Measurements from ENCODE around the gene PALD1.

PALD1 gene

GRCh38 chr10:70458329-70459060 is 20.1 kb upstream of the PALD1 start:
- FAIRE-seq = no peak

DNA sequence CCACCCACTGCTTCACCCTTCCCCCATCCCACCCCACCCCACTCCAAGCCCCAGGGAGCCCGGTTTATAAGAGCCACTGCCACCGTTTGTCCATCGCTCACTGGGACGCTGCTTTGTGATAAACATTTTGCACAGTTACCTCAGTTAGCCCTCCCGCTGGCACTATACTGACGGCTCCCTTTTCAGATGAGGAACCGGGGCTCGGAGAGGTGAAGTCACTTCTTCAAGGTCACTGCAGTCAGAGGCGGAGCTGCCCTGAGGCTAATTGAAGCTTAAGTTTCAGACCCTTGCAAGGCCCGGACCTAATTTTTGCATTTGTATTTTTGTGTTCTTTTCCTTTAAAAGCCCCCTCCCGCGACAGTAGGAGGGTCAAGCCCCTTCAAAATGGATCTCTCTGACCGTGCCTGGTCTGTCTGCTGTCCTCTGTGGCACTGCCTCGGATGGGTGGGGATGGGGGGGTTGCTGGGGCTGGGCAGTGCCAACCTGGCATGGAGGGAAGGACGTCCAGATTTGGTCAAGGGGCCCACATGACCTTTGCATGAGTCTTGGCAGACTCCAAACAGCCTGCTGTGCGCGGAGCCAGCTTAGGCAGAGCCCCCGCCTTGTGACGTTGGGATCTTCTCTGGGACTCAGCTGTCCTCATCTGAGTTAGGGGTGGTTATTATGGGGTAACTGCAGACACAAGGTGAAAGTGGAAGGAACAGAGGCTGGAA is 19.4 kb upstream of the PALD1 start:
- FAIRE-seq = no peak

GRCh38 chr10:70459774-70460490 is 18.6 kb upstream of the PALD1 start:
- no peak for FAIRE-seq

DNA sequence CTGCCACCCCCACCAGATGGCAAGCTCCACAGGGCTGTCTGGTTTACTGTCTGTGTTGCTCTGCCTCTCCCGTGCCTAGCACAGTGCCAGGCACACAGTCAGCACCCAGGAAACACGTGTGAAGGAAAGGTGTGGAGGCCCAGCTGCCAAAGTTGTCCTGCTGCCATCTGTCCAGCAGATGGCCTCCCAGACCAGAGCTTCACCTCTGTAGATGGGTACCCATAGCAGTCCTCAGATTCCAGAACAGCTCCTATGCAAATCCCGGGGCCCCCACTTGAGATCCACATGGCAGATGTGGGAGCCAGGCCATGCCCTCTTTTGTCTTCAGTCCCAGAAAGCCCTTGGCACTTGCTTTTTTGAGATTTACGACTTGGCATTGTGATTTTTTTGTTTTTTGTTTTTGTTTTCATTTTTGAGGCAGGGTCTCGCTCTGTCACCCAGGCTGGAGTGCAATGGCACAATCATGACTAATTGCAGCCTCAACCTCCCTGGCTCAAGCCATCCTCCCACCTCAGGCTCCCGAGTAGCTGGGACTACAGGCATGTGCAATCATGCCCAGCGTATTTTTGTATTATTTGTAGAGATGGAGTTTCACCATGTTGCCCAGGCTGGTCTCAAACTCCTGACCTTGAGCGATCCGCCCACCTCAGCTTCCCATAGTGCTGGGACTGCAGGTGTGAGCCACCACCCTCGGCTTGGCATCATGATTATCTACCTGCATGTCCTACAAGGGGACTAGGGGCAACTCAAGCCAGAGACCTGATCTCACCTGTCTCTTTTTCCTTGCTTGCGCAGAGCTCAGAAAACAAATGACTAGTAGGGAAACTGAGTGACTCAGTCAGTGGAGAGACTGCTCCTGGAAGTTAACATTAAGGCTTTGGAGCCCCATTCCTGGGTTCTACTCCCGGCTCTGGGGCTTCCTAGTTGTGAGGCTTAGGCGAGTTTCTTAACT is 16.9 kb upstream of the PALD1 start:
- FAIRE-seq = no peak

DNA sequence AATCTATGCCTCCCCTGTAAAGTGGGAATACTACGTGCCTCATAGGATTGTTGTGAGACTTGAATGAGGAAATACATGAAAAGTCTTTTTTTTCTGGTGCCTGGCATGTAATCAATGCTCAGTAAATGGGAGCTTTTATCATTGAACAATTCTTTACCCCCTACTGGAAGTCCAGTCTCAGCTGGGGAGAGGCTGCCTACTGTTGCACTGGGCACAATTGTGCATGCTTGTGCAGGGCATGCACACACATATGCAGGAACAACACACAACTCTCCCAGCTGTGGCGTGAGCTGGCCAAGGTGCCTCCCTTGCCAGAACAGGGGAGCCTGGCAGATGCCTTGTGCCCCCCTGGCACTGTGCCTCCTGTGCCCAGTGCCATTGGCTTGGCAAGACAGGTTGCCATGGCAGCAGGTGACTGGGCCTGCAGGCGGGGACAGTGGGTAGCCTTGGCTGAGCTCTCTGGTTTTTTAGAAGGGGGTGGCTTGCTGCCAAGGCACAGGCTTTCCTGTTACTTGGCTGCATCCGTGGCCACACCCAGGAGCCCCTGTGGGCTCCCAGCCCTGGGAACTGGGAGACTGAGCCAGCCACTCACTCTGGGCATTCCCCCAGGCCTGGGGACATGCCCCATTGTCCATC is 16.1 kb upstream of the PALD1 start:
- no peak for FAIRE-seq

GRCh38 chr10:70465278-70465677 is 13.3 kb upstream of the PALD1 start:
- FAIRE-seq = no peak

- FAIRE-seq = no peak
These were observed 12.7 kb upstream of the PALD1 start for GRCh38 chr10:70465832-70466231.

DNA sequence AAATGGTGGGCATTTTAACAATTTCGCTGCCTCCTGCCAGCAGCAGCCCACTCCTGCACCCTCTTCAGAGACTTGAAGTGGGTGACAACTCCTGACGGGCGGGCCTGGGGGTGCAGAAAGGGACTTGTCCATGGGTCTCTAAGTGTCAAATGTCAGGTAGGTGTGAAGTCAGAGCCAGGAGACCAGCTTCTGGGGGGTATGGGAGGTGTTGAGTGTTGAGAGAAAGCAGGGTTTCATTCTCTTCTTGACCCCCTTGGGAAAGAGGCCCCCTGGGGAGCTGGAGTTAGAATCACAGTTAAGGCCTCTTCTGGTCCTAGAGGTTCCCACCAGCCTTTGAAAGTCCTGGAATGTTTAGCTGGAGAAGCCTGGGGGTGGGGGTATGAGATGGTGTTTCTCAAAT is 11.6 kb upstream of the PALD1 start:
- FAIRE-seq = no peak

GRCh38 chr10:70472799-70473454 is 5.6 kb upstream of the PALD1 start:
- no peak for FAIRE-seq

GRCh38 chr10:70474780-70475179 is 3.8 kb upstream of the PALD1 start:
- no peak for FAIRE-seq

DNA sequence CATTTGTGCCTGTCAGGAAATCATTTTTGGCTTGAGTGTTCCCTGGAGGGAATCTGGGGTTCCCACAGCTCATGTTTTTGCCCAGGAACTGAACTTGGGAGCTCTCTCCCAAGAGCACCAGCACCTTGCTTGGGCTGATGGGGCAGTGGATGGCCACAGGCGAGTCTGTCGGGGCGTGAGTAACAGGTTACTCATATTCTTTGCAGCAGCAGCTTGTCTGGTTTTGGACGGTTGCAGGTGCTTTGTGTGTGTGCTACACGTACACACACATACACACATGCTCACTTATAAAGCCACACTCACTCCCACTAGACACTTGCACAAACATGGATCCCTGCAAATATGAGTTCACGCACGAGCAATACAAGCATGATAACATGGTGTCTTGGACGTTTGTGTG is 2.9 kb upstream of the PALD1 start:
- no peak for FAIRE-seq

GRCh38 chr10:70476249-70477035 is 2.1 kb upstream of the PALD1 start:
- no peak for FAIRE-seq

- no peak for FAIRE-seq
These were observed 855 bp upstream of the PALD1 start for GRCh38 chr10:70477661-70478162.

- no peak for FAIRE-seq
These were observed 606 bp downstream of the PALD1 start for GRCh38 chr10:70479165-70479581.

- no peak for FAIRE-seq
These were observed 1.2 kb downstream of the PALD1 start for GRCh38 chr10:70479626-70480238.

DNA sequence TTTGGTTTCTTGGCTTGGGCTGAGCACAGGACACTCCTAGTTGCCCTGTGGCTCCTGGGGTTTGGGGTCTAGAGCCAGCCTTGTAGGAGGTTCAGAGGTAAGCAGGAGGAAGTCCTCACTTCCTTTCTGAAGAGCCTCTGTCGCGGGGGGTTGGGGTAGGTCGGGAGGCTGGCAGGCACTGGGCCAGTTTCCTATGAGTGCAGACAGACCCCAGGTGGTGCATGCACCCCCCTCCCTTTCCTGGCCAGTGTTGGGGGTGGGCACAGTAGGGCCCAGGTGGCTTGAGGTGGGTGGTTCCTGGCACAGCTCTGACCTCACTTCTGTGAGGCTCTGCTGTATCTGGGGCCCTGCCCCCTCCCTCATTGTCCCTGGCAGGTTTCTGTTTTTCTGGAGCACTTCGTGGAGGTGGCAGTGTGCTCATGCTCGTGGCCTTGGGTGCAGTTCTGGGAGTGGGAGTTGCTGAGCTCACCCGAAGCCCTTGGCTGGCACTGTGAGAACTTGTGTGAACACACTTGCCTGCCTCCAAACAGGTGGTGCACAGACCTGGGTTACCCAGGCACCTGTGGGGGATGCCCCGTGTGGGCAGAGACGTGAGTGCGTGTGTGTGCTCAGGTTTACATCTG is 1.8 kb downstream of the PALD1 start:
- no peak for FAIRE-seq

DNA sequence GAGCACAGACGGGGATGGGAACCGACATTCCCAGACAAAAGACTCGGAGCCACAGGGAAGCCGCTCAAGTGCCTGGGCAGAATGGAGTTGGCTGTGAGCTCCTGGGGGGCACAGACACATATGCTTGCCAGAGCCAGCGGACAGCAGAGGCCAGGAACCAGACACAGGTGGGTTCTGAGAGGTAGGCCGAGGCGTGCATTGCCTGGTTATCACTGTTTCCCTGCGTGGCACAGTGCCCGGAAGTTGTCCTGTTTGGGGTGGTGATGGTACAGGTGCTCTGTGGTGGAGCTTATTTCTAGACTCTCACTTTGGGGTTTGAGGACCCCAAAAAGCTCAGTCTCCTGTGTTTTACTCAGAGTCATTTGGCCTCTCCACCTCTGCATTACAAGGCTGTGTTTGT is 2.5 kb downstream of the PALD1 start:
- no peak for FAIRE-seq

DNA sequence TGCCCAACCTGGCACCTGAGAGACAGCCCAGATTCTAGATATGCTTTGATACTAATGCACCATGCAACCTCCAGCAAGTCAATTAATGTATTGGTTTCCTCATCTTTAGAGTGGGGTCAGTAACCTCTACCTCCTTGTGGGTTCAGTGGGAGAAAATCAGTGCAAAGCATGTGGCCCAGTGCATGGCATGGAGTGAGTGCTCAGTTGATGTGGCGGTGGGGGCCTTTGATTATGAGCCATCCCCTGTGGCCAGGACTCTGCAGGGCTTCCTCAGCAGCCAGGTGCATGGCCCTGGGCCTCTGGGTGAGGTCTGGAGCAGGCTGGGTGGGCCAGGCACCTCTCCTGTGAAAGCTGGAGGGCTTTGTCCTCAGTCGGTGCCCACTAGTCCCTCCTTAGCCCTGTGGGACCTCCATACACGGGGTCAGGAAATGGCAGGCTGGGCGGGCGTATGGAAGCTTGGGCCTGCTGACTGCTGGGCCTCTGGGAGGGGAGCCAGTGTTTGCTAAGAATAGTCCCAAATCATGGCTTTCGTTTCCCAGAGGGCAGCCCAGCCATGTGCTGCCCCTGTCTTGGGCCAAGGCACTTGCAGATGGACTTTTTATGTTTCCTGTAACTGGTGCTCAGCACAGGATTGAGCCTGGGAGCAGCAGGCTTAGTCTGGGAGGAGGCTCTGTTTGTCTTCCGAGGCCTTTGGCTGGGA is 3.4 kb downstream of the PALD1 start:
- FAIRE-seq = no peak
